ENCODE results near the gene IL1R2. TPM values are rescaled to one million over a fixed set of nuclear protein-coding genes. Genes with fewer than 3 reads are reported as not detected.
A peak's percentile ranks its signal among the peaks of the same experiment; 100 is the strongest.

Gene IL1R2
- total RNA-seq, 3 donors from 2014 or later, result 17.9 to 40.3 (median 39.8) TPM

DNA sequence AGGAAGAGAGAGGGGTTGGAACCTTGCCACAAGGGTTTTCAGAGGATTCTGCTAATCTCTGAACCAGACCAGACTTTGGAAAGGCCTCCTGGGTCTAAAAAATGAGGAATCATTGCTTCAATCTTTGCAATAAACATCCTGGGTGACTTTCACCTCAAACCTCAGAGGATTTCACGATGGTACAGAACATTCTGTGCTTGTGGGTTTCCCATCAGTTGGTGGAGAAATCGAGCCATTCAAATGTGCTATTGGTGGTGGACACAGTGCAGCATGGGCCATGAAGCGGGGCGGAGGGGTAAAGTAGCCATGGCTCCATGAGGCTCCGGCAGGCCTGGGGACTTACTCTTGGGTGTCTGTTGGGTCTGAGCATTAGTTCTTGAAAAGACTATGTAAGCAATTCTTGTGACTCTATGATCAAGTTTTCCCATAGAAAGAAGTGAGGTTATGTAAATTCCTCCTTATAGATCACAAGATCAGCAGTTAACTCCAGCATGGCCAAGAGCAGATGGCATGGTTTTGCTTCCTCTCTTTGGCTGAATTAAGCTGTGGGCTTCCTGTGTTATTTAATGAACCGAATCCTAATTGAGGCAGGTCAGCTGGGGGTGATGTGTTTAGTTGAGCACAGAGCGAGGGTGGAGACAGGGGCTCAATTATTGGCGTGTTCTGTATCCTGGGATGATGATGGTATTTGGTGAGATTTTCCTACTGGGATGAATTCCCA lies 1.9 kb upstream of the IL1R2 start:
- H3K4me3 ChIP-seq, result no peak overlapping the region
- intact Hi-C loops (cut with DNase I, micrococcal nuclease), result no loop called here
- no peak for ATAC-seq
- H3K36me3 ChIP-seq (ENCODE audit: low read depth), result no peaks in the 10 kb centered on the region
- TF ChIP-seq, protein P1, sequence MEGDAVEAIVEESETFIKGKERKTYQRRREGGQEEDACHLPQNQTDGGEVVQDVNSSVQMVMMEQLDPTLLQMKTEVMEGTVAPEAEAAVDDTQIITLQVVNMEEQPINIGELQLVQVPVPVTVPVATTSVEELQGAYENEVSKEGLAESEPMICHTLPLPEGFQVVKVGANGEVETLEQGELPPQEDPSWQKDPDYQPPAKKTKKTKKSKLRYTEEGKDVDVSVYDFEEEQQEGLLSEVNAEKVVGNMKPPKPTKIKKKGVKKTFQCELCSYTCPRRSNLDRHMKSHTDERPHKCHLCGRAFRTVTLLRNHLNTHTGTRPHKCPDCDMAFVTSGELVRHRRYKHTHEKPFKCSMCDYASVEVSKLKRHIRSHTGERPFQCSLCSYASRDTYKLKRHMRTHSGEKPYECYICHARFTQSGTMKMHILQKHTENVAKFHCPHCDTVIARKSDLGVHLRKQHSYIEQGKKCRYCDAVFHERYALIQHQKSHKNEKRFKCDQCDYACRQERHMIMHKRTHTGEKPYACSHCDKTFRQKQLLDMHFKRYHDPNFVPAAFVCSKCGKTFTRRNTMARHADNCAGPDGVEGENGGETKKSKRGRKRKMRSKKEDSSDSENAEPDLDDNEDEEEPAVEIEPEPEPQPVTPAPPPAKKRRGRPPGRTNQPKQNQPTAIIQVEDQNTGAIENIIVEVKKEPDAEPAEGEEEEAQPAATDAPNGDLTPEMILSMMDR (IDR thresholded peaks at IDR 0.05), result no peak
- no peaks in the 10 kb centered on the region for H3K9me3 ChIP-seq
- H3K4me1 ChIP-seq (ENCODE audit: low read depth), result peaks cover 26% of the 10 kb centered on the region
- peak in 1 of 3 donors; percentile 59 for DNase-seq

DNA sequence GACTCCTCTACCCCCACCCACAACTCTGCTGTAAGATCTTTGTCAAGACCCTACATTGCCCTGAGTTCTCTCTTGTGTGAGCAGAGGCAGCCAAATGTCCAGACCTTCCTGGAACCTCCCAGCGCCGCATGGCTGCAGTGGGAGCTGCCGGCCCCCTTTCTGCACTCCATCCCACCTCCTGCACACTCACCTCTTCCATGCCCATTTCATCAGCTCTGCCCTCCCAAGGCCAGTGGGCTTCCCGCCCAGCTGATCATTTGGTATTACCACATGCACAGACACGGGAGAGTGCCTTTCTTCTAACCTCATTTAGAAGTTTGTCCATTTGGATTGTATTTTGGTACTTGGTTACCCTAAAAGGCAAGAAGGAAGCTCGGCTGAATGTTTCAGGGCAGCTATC lies 2.0 kb downstream of the IL1R2 start:
- ATAC-seq, result no peak
- TF ChIP-seq, protein P1 (IDR thresholded peaks at IDR 0.05), result no peak
- H3K9me3 ChIP-seq, result no peaks in the 10 kb centered on the region
- no peak for DNase-seq
- H3K36me3 ChIP-seq (ENCODE audit: low read depth), result no peaks in the 10 kb centered on the region
- intact Hi-C loops (cut with DNase I, micrococcal nuclease), result no loop called here
- no peak overlapping the region for H3K4me3 ChIP-seq
- H3K4me1 ChIP-seq (ENCODE audit: low read depth), result peaks cover 11% of the 10 kb centered on the region

DNA sequence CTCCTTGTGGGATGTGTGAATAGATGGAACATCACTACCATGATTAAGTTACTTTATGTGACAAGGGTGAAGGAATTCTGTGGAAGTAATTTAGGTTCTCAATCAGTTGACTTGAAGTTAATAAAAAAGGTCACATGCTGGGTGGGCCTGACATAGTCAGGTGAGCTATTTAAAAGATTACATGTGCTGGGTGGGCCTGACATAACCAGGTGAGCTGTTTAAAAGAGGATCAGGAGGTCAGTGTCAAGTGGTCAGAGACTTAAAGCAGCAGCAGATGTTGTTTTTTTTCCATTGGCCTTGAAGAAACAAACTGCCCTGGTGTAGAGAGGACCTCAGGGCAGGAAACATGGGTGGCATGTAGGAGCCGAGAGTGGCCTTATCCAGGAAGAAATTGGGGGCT lies 3.3 kb downstream of the IL1R2 start:
- no peaks in the 10 kb centered on the region for H3K9me3 ChIP-seq
- no peak for DNase-seq
- intact Hi-C loops (cut with DNase I, micrococcal nuclease), result no loop called here
- H3K36me3 ChIP-seq (ENCODE audit: low read depth), result no peaks in the 10 kb centered on the region
- TF ChIP-seq, protein P1 (IDR thresholded peaks at IDR 0.05), result no peak
- ATAC-seq, result no peak
- peaks cover 13% of the 10 kb centered on the region for H3K4me1 ChIP-seq (ENCODE audit: low read depth)
- H3K4me3 ChIP-seq, result no peak overlapping the region

DNA sequence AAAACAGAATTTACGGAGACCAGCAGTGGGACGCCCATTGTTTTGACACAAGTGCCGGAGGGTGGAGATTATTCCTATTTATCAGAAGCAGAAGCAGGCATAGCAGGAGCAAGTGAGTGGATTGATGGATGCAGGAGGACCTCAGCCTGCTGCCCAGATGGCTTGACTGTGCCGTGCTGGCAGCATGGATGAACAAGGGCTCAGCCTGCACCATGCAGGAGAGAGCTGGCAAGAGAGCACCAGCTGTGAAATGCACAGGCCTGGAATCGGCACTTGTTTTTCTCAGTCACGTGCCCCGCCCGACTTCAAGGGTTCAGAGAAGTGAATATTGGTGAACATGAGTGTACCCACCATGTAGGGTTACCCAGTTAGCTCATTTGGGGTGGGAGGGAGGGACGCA lies 4.0 kb downstream of the IL1R2 start:
- TF ChIP-seq, protein P1 (IDR thresholded peaks at IDR 0.05), result no peak
- H3K4me3 ChIP-seq, result no peak overlapping the region
- ATAC-seq, result no peak
- intact Hi-C loops (cut with DNase I, micrococcal nuclease), result no loop called here
- no peaks in the 10 kb centered on the region for H3K9me3 ChIP-seq
- peaks cover 13% of the 10 kb centered on the region for H3K4me1 ChIP-seq (ENCODE audit: low read depth)
- no peaks in the 10 kb centered on the region for H3K36me3 ChIP-seq (ENCODE audit: low read depth)
- DNase-seq, result no peak

DNA sequence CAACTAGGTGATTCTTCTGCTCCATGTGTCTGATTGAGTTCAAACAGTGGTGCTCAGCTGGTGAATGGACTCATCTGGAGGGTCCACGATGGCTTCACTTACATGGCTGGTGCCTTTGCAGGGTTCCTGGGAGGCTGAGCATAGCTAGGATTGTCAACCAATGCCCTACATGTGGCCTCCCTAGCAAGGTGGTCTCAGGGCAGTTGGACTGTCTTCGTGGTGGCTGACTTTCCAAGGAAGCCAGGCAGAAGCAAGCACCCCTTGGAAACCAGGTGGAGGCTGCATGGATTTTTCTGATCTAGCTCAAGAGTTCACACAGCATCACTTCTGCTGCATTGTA lies 6.8 kb downstream of the IL1R2 start:
- H3K4me1 ChIP-seq (ENCODE audit: low read depth), result peaks cover 13% of the 10 kb centered on the region
- no peaks in the 10 kb centered on the region for H3K36me3 ChIP-seq (ENCODE audit: low read depth)
- H3K4me3 ChIP-seq, result no peak overlapping the region
- DNase-seq (no peak), ATAC-seq (no peak)
- no peaks in the 10 kb centered on the region for H3K9me3 ChIP-seq
- intact Hi-C loops (cut with DNase I, micrococcal nuclease), result no loop called here
- TF ChIP-seq, protein P1 (IDR thresholded peaks at IDR 0.05), result no peak

Data from mucosa of descending colon (tissue), 3 donors.